Endothelial cell (in vitro differentiated cells): ENCODE data around the gene SEMA3F. TPM values are rescaled to one million over a fixed set of nuclear protein-coding genes. Genes with fewer than 3 reads are reported as not detected.

Experiments used
- DNase-seq: peaks from one replicate; pipeline ENCODE4 v3.0.0; 2021; ENCODE audit warnings: low spot score
- H3K27ac Mint-ChIP-seq: one replicate; pipeline ENCODE4 v1.8.0; 2021; ENCODE audit warnings: mixed read lengths, inconsistent platforms; ENCODE audit not compliant: unreplicated experiment
- H3K27me3 Mint-ChIP-seq: one replicate; pipeline ENCODE4 v1.8.0; 2021; ENCODE audit warnings: mild to moderate bottlenecking, moderate library complexity, mixed read lengths, inconsistent platforms; ENCODE audit not compliant: unreplicated experiment
- H3K36me3 Mint-ChIP-seq: one replicate; pipeline ENCODE4 v1.8.0; 2021; ENCODE audit warnings: mild to moderate bottlenecking, low read depth, mixed read lengths, inconsistent platforms; ENCODE audit not compliant: unreplicated experiment
- H3K4me1 Mint-ChIP-seq: one replicate; pipeline ENCODE4 v1.8.0; 2021; ENCODE audit warnings: mild to moderate bottlenecking, mixed read lengths, inconsistent platforms; ENCODE audit not compliant: unreplicated experiment
- H3K4me3 Mint-ChIP-seq: one replicate; pipeline ENCODE4 v1.8.0; 2021; ENCODE audit warnings: mild to moderate bottlenecking, mixed read lengths, inconsistent platforms; ENCODE audit not compliant: unreplicated experiment
- H3K9me3 Mint-ChIP-seq: one replicate; pipeline ENCODE4 v1.8.0; 2021; ENCODE audit warnings: mixed read lengths, inconsistent platforms; ENCODE audit not compliant: unreplicated experiment
- total RNA-seq: library from RNA; stranded (reverse); fragmentation: NEBNext Ultra II Directional; extraction: Animal tissue kit (Norgen Biotek cat#: 25700); gene quantifications from one replicate; pipeline ENCODE4 v1.2.1, GENCODE V29; 2021; ENCODE audit not compliant: unreplicated experiment
- TF ChIP-seq, protein P1 (sequence below): fragments of 200-600 bp; sonication (generic); IDR thresholded peaks from one replicate; pipeline ENCODE4 v1.5.0; 2021; ENCODE audit warnings: antibody characterized with exemption; ENCODE audit not compliant: unreplicated experiment

SEMA3F gene
- total RNA-seq, 1 donor from 2014 or later: 21.3 TPM

DNA sequence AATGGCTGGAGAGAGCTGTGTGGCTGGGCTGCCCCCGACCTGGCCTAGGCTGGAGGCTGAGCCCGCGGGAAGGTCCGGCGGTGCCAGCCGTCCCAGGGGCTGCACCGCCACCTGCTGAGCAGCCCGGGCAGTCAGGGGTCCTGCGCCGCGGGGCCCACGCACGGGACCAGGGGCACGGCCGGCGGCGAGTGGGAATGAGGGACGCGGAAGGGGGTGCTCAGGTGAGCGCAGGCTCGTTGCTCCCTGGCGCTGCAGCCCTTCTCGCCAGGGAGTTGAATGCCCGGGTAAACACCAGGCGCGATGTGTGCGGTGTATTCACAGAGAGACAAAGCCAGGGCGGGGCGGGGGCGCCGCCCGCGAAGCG, 666 bp upstream of the SEMA3F start:
- H3K4me1 Mint-ChIP-seq: peaks cover 38% of the 10 kb centered on the region
- DNase-seq: peak; percentile 45
- no peak overlapping the region for H3K27ac Mint-ChIP-seq
- H3K36me3 Mint-ChIP-seq: peaks cover under 1% of the 10 kb centered on the region
- H3K4me3 Mint-ChIP-seq: peak overlapping the region; percentile 91
- TF ChIP-seq, protein P1, sequence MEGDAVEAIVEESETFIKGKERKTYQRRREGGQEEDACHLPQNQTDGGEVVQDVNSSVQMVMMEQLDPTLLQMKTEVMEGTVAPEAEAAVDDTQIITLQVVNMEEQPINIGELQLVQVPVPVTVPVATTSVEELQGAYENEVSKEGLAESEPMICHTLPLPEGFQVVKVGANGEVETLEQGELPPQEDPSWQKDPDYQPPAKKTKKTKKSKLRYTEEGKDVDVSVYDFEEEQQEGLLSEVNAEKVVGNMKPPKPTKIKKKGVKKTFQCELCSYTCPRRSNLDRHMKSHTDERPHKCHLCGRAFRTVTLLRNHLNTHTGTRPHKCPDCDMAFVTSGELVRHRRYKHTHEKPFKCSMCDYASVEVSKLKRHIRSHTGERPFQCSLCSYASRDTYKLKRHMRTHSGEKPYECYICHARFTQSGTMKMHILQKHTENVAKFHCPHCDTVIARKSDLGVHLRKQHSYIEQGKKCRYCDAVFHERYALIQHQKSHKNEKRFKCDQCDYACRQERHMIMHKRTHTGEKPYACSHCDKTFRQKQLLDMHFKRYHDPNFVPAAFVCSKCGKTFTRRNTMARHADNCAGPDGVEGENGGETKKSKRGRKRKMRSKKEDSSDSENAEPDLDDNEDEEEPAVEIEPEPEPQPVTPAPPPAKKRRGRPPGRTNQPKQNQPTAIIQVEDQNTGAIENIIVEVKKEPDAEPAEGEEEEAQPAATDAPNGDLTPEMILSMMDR: no peak
- no peaks in the 10 kb centered on the region for H3K9me3 Mint-ChIP-seq
- peaks cover 26% of the 10 kb centered on the region for H3K27me3 Mint-ChIP-seq

DNA sequence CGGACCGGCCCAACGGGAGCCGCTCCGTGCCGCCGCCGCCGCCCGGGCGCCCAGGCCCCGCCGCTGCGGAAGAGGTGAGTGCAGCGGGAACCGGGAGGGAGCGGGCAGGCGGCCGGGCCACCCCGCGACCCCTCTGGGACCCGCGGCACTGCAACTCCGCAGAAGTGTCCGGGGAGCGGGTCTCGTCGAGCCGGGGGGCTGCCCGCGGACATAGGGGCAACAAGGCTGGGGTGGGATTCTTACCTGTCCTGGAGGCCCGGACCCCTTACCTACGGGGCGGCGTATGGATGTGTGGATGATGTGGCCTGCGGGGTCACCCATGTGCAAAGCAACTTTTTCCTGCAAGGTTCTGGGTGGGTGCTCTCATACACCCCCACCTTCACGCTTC, 361 bp downstream of the SEMA3F start:
- Mint-ChIP-seq H3K4me1 (peaks cover 38% of the 10 kb centered on the region), H3K27me3 (peaks cover 22% of the 10 kb centered on the region), H3K9me3 (no peaks in the 10 kb centered on the region), H3K4me3 (peak overlapping the region; percentile 92), H3K27ac (peak overlapping the region; percentile 18), H3K36me3 (peaks cover 3% of the 10 kb centered on the region)
- TF ChIP-seq, protein P1: no peak
- no peak for DNase-seq

DNA sequence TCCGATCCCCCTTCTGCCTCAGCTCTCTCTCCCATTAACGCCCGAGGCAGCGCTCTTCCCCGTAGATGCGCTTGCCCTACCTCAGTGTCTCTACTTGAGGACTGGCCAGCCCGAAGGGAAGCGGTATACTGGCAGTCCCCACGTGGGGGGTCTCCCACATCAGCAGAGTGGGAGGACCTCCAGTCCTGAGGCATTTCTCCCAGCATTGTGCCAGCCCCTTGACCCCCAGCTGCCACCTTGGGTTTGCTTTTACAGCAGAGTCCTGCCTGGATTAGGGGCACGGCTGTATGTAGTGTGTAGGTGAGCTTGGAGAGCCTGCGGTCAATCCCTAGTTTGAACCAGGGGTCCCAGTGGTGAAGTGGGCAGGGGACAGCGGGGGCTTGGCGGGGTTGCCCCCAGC, 767 bp downstream of the SEMA3F start:
- no peak for DNase-seq
- peak overlapping the region; percentile 92 for H3K4me3 Mint-ChIP-seq
- peaks cover 3% of the 10 kb centered on the region for H3K36me3 Mint-ChIP-seq
- H3K27me3 Mint-ChIP-seq: peaks cover 22% of the 10 kb centered on the region
- peak overlapping the region; percentile 25 for H3K27ac Mint-ChIP-seq
- H3K9me3 Mint-ChIP-seq: no peaks in the 10 kb centered on the region
- peaks cover 38% of the 10 kb centered on the region for H3K4me1 Mint-ChIP-seq
- TF ChIP-seq, protein P1: no peak

DNA sequence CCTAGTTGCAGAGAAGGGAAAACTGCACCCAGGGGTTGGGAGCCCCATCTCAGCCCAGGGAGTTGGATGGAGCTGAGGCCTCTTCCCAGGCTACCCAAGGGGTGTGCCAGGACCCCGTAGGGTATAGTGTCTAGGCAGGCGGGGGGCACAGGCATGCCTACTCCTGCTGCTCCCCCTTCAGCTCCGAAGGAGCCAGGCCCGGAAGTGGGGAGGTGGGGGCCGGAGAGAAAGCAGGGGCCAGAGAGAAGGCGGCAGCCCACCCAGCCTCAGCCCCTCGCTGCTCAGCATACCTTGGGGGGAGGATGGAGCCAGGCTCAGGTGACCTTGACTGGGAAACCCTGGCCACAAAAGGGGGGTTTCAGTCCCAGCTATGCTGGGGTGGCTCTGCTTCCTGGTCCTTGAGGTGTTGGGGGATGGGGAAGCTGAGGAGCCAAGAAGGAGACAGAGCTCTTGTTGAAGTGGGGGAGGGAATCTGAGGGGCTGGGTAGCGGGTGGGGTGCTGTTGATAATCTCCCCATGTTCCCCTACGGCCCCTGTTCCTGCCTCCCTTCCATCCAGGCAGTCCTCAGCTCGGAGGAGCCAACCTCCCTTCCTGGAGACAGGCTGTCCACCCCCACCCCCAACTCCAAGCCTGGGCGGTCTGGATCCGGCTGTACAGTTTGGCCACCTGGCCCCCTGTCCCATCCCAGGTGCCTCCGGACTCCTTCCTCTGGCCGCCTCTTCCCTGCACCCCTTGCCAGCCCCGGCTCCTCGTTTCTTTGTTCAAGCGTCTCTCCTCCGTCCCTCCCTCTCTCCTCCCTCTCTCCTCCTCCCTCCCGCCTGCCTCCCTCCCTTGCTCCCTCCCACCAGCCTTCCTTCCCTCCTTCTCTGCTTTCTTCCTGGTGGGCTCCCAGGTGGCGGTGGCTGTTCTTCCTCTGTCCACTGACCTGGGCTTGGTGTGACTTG, 1.7 kb downstream of the SEMA3F start:
- H3K4me1 Mint-ChIP-seq: peaks cover 38% of the 10 kb centered on the region

More for the DNA sequence above, 1.7 kb downstream of the SEMA3F start:
- Mint-ChIP-seq H3K36me3 (peaks cover 3% of the 10 kb centered on the region), H3K4me3 (peak overlapping the region; percentile 92), H3K27ac (no peak overlapping the region), H3K9me3 (no peaks in the 10 kb centered on the region), H3K27me3 (peaks cover 19% of the 10 kb centered on the region)
- TF ChIP-seq, protein P1: no peak
- no peak for DNase-seq
